K562 (cell line): Measurements from ENCODE around the gene DXO. TPM values are rescaled to one million over a fixed set of nuclear protein-coding genes. Genes with fewer than 3 reads are reported as not detected.

Source experiments
- BMI1 ChIP-seq: fragments of 150-350 bp; IDR thresholded peaks from 2 replicates; pipeline ENCODE4 v1.6.1; 2014; ENCODE audit warnings: low read length
- CEBPG ChIP-seq, 3 experiments: fragments of 200-800 bp in 1 of 3; sonication (Bioruptor generic) in 1 of 3; sonication (generic) in 1 of 3; formaldehyde crosslinking in 1 of 3; IDR thresholded peaks in 2 of 3; conservative IDR thresholded peaks in 1 of 3; 2 replicates each; pipeline versions ENCODE4 v1.6.1 to v1.8.0; 2016 to 2022; ENCODE audit warnings: missing compliant biosample characterization in 2 of 3, missing genetic modification characterization in 2 of 3, mild to moderate bottlenecking in 1 of 3, missing genetic modification reagents in 1 of 3
- CXXC5 ChIP-seq: fragments of 250-450 bp; sonication (Bioruptor Pico); IDR thresholded peaks from 2 replicates; pipeline ENCODE4 v1.8.0; 2022; ENCODE audit warnings: inconsistent platforms, mild to moderate bottlenecking, moderate library complexity
- FOSL1 ChIP-seq: fragments of 200-800 bp; sonication (Bioruptor generic); conservative IDR thresholded peaks from 2 replicates; pipeline ENCODE4 v1.6.1; 2016; ENCODE audit warnings: missing genetic modification characterization, missing compliant biosample characterization
- GATA2 ChIP-seq: sonication (generic); formaldehyde crosslinking; IDR thresholded peaks from 2 replicates; pipeline ENCODE4 v1.4.0; 2020; ENCODE audit warnings: mild to moderate bottlenecking, missing genetic modification reagents
- IFI16 ChIP-seq: fragments of 250-450 bp; sonication (Bioruptor Pico); IDR thresholded peaks from 2 replicates; pipeline ENCODE4 v2.1.2; 2022; ENCODE audit warnings: mild to moderate bottlenecking, inconsistent platforms
- KLF16 ChIP-seq: IDR thresholded peaks from 2 replicates; pipeline ENCODE4 v1.6.1; 2016; ENCODE audit warnings: antibody characterized with exemption
- MCM3 ChIP-seq: fragments of 450-650 bp; IDR thresholded peaks from 2 replicates; pipeline ENCODE4 v1.6.1; 2016
- MEIS2 ChIP-seq: fragments of 450-650 bp; IDR thresholded peaks from 2 replicates; pipeline ENCODE4 v1.6.1; 2014; ENCODE audit warnings: mild to moderate bottlenecking; ENCODE audit not compliant: partially characterized antibody
- NBN ChIP-seq: fragments of 450-650 bp; IDR thresholded peaks from 2 replicates; pipeline ENCODE4 v1.6.1; 2016; ENCODE audit warnings: low read depth, mild to moderate bottlenecking
- NEUROD1 ChIP-seq: fragments of 150-350 bp; IDR thresholded peaks from 2 replicates; pipeline ENCODE4 v1.6.1; 2014; ENCODE audit warnings: borderline replicate concordance, low read length, low read depth; ENCODE audit not compliant: partially characterized antibody
- NFRKB ChIP-seq: fragments of 450-650 bp; IDR thresholded peaks from 2 replicates; pipeline ENCODE4 v1.6.1; 2016; ENCODE audit warnings: low read depth
- PURB ChIP-seq: sonication (generic); formaldehyde crosslinking; IDR thresholded peaks from 2 replicates; pipeline ENCODE4 v1.9.0; 2021; ENCODE audit warnings: low read depth, mild to moderate bottlenecking, missing genetic modification reagents
- RERE ChIP-seq: sonication (generic); formaldehyde crosslinking; IDR thresholded peaks from 2 replicates; pipeline ENCODE4 v1.8.0; 2023; ENCODE audit warnings: missing genetic modification reagents, mild to moderate bottlenecking, borderline replicate concordance
- SMARCB1 ChIP-seq: IDR thresholded peaks from 2 replicates; pipeline ENCODE4 v1.6.1; 2011; ENCODE audit warnings: improper control_type of control experiment, low read depth; ENCODE audit not compliant: insufficient read length
- SMARCE1 ChIP-seq: fragments of 450-650 bp; IDR thresholded peaks from 2 replicates; pipeline ENCODE4 v1.7.1; 2016; ENCODE audit warnings: mild to moderate bottlenecking
- SNAPC5 ChIP-seq: fragments of 250-450 bp; sonication (Bioruptor Pico); IDR thresholded peaks from 2 replicates; pipeline ENCODE4 v1.8.0; 2021; ENCODE audit warnings: moderate library complexity, mild to moderate bottlenecking, inconsistent platforms
- TCF3 ChIP-seq: sonication (generic); formaldehyde crosslinking; IDR thresholded peaks from 2 replicates; pipeline ENCODE4 v1.4.0; 2020; ENCODE audit warnings: mild to moderate bottlenecking, missing genetic modification reagents
- TEAD2 ChIP-seq: fragments of 450-650 bp; IDR thresholded peaks from 2 replicates; pipeline ENCODE4 v1.6.1; 2016; ENCODE audit warnings: missing genetic modification characterization, control low read depth, missing compliant biosample characterization
- USF1 ChIP-seq: sonication (generic); formaldehyde crosslinking; IDR thresholded peaks from 2 replicates; pipeline ENCODE4 v1.9.0; 2022; ENCODE audit warnings: mild to moderate bottlenecking, missing genetic modification reagents
- ZNF146 ChIP-seq: IDR thresholded peaks from one replicate; pipeline ENCODE4 v1.6.1; 2018; ENCODE audit warnings: missing compliant biosample characterization; ENCODE audit not compliant: unreplicated experiment
- polyA plus RNA-seq, 8 experiments: library from polyadenylated mRNA; depleted of rRNA in 4 of 8; stranded (reverse) in 5 of 8; unstranded in 3 of 8; fragments of >200 nt; fragmentation: Nextera tagmentation in 2 of 8; fragmentation: Illumina TruSeq in 1 of 8; extraction: Ambion mirVana in 2 of 8; extraction: Trizol in 1 of 8; gene quantifications; 2 replicates each; pipeline versions ENCODE4 v1.2.1 to v1.2.3, GENCODE V29; 2011 to 2014; ENCODE audit warnings: inconsistent platforms in 1 of 8, missing spikeins in 1 of 8
- total RNA-seq, 7 experiments: library from RNA; depleted of rRNA in 6 of 7; stranded (reverse); fragments of >200 nt in 6 of 7; fragmentation: Illumina TruSeq in 2 of 7; extraction: Trizol in 2 of 7; gene quantifications; 2 replicates each; pipeline versions ENCODE4 v1.2.1 to v1.2.3, GENCODE V29; 2011 to 2021; ENCODE audit warnings: low replicate concordance in 1 of 7

Gene DXO
- total and polyA plus RNA-seq, 9 of the 15 experiments (the other 6 are each of a cell fraction or from before 2014, with no cell fraction given): 6.4 to 35.1 (median 19.4) TPM

- TF ChIP-seq PURB (CRISPR knock-in tag) (no peak), ZNF146 (CRISPR knock-in tag) (no peak), CEBPG (CRISPR knock-in tag; IDR thresholded peaks at IDR 0.05) (no peak), CEBPG (tag; conservative IDR thresholded peaks at IDR 0.05 in 1 of 2, IDR thresholded peaks at IDR 0.05 in 1 of 2) (no peak), IFI16 (CRISPR knock-in tag) (no peak), TCF3 (peak; percentile 65), NBN (no peak), SMARCB1 (no peak), CXXC5 (CRISPR knock-in tag) (peak; percentile 50), KLF16 (no peak), SMARCE1 (peak; percentile 33), FOSL1 (tag) (no peak), BMI1 (no peak), NEUROD1 (no peak), GATA2 (no peak), RERE (CRISPR knock-in tag) (no peak), MCM3 (no peak), MEIS2 (no peak), TEAD2 (no peak), NFRKB (no peak), SNAPC5 (no peak), USF1 (CRISPR knock-in tag) (peak; percentile 57; the same call in 1 of the 2 replicates)
These were observed 7.4 kb upstream of the DXO start (continued) for GRCh38 chr6:31979238-31979898.
